Measurements from ENCODE around the gene OR7C1.
A peak's percentile ranks its signal among the peaks of the same experiment; 100 is the strongest.
"Not testable (repeated sequence)": the region's sequence is repeated elsewhere in the genome, so short reads cannot be mapped to it uniquely, and the experiment has no call there.

The OR7C1 gene

GRCh38 chr19:14783410-14783998, 51.5 kb downstream of the OR7C1 start:
- not testable (repeated sequence) for DNase-seq

- no peak for DNase-seq
Measured at GRCh38 chr19:14782626-14783409, 52.2 kb downstream of the OR7C1 start.

- DNase-seq: not testable (repeated sequence)
Measured at GRCh38 chr19:14781713-14782536, 53.1 kb downstream of the OR7C1 start.

- not testable (repeated sequence) for DNase-seq
Measured at GRCh38 chr19:14780622-14781225, 54.3 kb downstream of the OR7C1 start.

- DNase-seq: no peak
Measured at GRCh38 chr19:14779151-14779550, 55.8 kb downstream of the OR7C1 start.

GRCh38 chr19:14778110-14778845, 56.7 kb downstream of the OR7C1 start, which contains the start of gene ADGRE2:
ADGRE2 (minus strand) TSS chr19:14778560; CDS start chr19:14776756, 1,804 bp downstream.
- not testable (repeated sequence) for DNase-seq

GRCh38 chr19:14777645-14778044, 57.3 kb downstream of the OR7C1 start:
- DNase-seq: not testable (repeated sequence)

- peak; percentile 16 to 31 for DNase-seq
Measured at GRCh38 chr19:14775869-14776586, 59.0 kb downstream of the OR7C1 start.

GRCh38 chr19:14775326-14775725, 59.7 kb downstream of the OR7C1 start:
- not testable (repeated sequence) for DNase-seq

GRCh38 chr19:14774373-14774772, 60.6 kb downstream of the OR7C1 start:
- no peak for DNase-seq

GRCh38 chr19:14773722-14774121, 61.3 kb downstream of the OR7C1 start:
- DNase-seq: not testable (repeated sequence)

GRCh38 chr19:14772995-14773394, 62.0 kb downstream of the OR7C1 start:
- no peak for DNase-seq

GRCh38 chr19:14772467-14772866, 62.5 kb downstream of the OR7C1 start:
- no peak for DNase-seq

GRCh38 chr19:14770944-14771839, 63.8 kb downstream of the OR7C1 start:
- no peak for DNase-seq

GRCh38 chr19:14770136-14770535, 64.8 kb downstream of the OR7C1 start:
- DNase-seq: no peak

GRCh38 chr19:14769201-14769600, 65.8 kb downstream of the OR7C1 start:
- DNase-seq: no peak

GRCh38 chr19:14768001-14768400, 67.0 kb downstream of the OR7C1 start:
- DNase-seq: no peak

GRCh38 chr19:14767466-14767971, 67.5 kb downstream of the OR7C1 start:
- no peak for DNase-seq

- not testable (repeated sequence) for DNase-seq
Measured at GRCh38 chr19:14765841-14766240, 69.1 kb downstream of the OR7C1 start.

GRCh38 chr19:14765403-14765802, 69.6 kb downstream of the OR7C1 start:
- not testable (repeated sequence) for DNase-seq
